ENCODE data around the gene MGMT.

MGMT gene

DNA sequence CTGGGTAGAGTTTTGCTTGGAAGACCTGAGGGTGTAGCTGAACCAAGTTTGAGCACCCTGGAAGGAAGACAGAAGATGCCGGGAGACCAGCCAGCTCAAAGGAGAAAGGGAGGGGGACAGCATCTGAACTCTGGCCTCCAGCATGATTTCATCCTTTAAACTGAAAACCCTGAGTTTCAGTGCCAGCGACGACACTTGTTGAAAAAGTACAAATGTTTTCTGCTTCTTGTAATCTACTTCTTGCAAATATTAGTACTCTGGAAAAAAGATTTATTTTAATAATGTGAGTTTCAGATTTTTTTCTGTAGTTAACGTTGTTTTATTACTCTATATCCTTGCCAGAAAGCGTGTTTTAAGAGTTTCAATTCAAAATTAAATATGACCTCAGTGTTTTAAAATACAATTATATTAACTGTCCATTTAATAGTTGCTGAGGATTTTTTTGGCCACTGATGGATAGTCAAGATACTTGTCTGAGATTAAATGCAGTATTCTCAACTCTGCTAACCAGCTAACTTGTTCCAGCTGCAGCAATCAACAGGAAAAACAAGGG lies 227.7 kb downstream of the MGMT start:
- DNase-seq = peak; percentile 92

DNA sequence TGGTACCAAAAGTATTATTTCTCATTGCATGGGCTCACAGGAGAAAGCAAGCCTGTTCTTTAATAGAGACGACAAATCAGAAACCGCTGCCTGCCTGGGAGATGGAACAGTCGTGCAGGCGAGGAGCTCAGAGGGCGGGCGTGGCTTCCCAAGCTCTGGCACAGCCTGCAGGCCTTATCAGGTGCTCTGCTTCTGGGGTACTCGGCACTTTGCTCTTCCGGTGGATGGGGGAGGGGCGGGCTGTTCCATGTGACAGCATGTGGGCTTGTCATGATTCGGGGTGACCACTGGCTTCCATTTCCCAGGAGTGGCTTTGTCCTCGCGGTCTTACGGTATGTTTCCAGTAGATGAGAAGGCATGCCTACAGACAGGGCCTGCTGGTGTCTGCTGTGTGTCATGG lies 228.6 kb downstream of the MGMT start:
- no peak for DNase-seq

DNA sequence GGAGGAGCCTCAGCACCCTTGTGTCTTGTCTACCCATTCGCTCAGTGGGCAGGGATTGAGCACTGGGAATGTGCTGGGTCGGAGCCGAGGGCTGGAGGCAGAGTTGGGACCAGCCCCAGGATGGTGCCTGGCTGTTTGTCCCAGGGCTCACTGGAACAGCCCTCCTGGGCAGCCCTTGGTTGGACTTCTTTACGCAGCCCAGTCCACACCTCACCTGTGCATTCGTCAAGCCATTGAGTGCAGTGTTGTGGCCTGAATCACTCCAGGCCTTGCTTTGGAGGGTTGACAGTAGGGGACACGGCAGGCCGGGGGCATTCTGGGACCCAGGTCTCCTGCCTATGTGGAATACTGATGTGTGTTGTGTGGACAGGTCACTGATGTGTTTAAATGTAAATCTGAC lies 229.6 kb downstream of the MGMT start:
- no peak for DNase-seq

DNA sequence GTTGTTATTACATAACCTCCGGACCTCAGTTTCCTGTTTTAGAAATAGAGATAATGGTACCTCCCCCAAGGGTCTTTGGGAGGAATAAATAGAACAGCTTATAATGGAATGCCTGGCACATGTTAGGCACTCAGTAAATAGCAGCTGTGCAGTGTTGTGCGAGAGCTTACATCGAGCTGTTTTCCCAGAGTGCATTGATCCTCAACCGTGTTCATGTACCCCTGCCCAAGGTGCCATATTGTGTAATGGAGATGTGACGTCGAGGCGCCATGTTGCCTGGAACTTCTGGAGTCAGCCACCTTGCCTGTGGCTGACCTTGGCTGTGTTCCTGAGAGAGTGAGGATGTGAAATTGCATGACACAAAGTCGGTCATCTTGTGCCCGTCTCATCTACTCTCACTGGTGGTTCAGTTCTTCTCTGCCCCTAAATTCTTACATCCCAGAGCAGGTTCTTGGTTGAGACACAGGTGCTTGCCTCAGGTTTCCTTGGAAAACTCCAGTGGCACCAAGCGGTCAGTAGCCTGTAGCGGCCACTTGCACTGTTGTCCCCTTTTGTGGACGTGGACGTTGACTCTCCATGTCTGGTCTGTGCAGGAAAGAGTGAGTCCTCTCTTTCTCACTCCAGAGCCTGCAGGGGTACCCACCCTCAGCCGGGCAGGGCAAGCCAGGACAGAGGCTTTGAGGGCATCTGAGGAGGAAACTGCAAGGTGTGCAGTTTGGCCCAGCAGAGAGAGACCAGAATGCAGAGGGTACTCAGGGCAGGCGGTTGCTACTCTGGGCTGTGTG lies 230.6 kb downstream of the MGMT start:
- DNase-seq = no peak

DNA sequence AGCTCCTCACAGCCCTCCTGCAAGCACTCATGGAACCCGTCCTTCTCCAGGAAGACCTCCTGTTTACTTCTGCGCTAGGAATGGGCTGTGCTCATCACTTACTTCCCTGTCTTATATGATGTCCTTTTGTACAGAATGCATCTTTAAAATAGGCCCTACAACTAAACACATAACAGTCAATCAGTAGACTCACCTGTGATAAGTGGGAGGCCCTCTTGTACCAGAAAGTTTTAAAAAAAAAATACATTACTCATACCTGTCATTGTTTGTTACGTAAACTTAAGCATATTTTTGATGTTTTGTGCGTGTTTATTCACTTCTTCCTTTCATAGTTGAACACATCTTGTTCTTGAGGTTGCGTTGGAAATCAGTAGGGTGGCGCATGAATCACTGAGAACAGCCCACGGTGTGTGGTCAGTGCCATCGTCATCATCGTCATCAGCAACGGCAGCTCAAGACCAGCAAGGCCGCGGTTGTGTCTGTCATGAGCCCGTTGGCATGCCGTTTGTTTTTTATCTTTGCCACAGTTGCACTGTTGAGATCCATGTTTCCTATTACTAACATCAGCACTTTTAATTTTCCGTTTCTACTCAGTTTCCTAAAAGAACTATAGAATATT lies 232.8 kb downstream of the MGMT start:
- DNase-seq = no peak

DNA sequence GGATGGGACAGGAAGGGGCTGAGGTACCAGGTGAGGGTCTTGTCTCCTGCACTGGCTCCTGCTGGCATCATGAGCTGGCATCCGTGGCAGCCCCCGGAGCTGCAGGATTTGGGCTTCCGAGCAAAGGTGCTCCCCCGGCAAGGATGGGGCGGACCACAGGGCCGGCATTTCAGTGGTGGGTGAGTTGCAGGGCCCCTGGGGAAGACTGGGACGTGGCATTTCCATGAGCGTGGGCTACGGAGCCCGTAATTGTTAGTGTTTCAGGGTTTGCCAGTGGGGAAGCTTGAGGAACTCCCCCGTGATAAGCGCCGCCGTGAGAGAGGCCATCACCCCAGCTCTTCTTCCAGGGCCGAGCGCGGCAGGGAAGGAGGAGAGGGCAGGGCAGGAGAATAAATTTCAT lies 235.6 kb downstream of the MGMT start:
- DNase-seq = no peak

DNA sequence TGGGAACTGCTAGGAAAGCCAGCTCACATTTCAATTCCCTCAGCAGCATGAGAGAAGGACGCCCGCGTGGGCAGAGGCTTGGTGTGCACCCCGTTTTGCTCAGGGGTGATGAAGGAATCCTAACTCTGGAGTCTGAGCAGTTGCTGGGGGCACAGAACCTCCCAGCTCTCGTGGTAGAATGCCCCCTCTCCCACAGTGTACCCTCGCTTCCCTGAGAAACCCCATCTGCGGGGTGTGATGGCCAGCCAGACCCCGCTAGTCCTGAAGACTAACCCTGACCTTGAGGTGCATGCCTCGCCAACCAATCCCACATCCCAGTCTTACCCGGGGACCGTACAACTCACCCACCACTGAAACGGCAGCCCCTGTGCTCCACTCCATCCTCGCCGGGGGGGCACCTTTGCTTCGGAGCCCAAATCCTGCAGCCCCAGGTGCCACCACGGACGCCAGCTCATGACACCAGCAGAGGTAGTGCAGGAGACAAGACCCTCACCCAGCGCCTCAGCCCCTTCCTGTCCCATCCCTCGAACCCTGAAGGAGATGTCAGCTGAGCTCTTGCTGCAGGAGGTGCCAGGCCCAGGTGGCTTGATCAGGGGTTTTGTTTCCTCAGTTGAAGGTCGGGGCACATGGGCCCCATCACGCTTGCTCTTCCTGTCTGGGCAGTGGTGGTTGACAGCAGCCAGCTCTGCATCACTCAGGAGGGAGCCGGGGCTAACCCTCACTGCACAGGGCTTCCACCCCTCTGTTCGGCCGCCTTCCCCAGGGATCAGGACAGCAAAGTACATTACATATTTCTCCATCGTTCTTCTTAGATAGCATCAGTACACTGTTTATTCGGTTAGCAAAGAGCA lies 236.5 kb downstream of the MGMT start:
- no peak for DNase-seq

DNA sequence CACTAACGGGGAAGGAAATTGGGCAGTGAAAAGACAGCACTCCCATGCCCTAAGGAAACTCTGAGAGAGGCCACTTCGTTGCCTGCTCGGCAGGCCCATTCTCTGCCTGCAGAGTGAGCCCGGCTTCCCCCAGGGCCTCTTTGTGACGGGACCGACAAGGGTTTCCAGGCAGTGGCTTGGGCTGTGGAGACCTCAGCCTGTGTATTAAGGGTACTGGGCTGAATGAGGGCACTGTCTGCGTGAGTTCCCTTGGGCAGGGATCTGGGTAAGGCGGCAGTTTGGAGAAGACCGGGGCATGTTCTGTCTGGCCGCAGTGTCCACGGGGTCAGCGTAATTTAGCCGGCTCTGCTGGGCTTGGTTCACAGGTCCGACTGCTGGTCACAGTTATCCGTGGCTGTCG lies 237.2 kb downstream of the MGMT start:
- DNase-seq = no peak

DNA sequence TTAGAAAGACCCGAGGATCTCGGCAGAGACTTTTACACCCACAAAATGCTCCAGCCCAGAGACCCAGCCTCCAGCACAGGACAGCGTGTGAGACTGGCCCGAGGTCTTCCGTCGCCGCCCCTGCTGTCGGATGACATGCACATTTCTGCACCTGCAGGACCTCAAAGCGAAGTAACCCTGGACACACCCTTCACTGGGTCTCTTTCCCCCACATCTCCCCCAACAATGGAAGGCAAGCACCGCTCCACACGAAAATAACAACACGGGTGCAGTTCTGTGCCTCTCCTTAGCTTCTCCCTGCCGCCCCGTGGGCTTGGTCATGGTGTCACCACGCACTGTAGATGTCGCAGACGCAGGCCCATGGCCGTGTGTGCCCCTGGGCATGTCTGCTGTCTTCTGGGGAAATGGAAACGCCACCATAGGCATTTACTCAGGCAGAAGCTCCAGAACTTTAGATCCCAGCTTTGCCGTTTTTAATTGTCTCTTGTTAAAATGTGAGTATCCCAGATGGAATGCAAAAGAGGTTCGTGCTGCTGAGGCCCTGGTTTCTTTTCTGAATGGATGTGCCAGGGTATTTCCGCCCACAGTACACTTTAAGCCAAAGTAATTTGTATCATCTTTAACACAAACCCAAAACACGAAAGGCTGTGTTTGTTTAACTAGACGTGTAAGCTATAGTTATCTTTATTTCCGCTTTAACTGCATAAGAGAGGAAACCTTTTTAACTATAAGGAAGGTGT lies 237.9 kb downstream of the MGMT start:
- DNase-seq = no peak

DNA sequence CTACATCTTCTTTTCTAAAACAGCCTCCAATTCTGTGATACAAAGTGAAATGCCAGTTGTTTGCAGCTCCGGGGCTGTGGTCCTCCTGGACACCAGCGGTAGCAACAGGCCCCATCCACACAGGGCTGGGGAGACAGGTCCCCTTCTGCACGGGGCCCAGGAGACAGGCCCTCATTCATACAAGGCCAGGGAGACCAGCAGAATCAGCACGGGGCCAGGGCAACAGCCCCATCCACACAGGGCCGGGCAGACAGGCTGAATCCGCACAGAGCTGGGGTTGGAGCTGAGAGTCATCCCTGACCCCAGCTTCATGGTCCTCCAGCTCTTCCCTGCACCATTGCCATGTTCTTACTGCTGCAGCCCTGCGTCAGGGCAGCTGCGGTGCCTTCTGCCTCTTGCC lies 238.6 kb downstream of the MGMT start:
- DNase-seq = no peak

DNA sequence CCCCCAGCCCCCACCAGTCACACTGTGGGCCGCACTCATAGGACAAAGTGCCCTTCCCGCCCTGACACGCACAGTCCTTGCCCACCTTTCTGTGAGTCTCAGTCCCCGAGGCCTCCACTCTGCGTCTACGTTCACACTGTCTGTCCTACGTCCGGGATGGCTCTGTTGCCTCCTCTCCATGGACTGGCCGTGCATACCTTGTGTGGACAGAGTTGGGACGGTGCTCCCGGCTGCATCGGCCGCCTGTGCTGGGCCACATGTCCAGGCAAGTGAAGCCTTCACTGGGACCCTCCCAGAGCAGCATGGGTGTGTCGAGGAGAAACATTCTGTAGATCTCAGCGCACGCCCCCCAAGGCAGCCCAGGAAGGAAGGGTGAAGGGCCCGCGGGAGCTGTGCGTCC lies 239.0 kb downstream of the MGMT start:
- no peak for DNase-seq

DNA sequence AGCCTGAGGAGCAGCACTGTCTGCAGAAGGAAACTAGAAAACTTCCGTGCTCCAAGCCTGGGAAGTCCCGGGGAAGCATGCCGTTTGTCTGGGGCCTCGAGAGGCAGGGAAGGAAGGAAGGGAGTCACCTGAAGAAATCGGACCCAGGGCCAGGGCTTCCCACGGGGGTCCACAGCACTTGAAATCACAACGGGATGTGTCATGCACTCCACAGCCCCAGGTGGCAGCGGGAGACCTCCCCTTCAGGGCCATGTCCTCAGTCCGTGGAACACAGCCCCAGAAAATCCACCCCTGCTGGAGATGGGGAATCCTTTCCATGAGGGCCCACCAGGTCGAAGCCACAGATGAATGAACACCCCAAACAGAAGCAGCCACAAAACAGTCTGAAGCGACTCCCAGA lies 239.5 kb downstream of the MGMT start:
- no peak for DNase-seq

DNA sequence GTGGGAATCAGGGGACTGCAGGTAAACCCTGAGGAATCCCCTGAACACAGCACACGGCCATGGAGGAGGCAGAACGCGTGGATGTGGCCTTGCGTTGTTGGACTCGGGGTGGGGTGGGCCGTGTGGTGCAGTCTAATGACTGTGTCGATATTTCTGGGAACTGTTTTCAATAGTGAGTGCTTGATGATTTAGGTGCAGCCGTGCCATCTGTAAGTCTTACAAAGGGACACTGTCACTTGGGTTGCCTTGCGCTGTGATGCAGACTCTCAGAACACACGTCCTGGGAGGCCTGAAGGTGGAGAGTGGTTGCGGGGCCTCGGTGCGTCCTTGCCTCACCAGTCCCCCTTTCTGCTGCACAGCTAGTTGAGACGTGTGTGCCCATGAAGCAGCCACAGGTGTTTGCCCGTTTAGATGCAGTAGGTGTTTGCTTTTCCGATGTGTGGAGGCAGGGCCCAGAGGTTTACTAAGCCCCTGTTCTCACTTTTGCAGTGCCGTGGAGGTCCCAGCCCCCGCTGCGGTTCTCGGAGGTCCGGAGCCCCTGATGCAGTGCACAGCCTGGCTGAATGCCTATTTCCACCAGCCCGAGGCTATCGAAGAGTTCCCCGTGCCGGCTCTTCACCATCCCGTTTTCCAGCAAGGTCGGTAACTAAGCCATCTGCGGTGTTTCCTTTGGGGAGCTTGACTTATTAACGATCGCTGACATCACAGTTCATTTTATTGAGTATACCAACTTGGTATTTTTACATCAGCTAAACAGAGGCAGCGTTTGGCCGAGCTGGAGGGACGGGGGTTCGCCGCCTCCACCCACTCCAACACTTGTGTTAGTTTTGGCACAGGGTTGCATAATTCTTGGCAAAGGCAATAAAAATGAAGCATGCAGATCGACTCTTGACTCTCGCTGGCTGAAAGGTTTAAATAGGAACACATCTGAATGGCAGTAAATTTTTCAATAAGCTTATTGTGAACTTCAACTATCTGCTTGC lies 240.7 kb downstream of the MGMT start:
- peak; percentile 85 for DNase-seq

DNA sequence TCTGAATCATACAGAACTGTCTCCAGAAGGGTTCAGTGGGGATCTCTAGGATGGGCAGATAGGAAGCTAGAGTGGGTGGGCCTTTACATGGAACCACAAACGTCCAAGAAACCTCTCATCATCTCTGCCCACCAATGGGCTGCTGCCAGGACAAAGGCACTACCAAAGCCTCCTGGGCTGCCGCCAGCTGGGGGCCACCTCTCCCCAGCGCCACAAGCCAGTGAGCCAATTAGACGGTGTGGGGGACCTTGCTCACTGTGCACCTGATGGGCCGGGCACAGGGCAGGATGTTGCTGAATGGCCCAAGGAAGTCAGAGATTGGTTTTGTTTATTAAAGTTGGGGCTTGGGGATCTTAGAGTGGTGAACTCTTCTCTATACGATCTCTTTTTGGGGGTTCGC lies 242.1 kb downstream of the MGMT start:
- no peak for DNase-seq

DNA sequence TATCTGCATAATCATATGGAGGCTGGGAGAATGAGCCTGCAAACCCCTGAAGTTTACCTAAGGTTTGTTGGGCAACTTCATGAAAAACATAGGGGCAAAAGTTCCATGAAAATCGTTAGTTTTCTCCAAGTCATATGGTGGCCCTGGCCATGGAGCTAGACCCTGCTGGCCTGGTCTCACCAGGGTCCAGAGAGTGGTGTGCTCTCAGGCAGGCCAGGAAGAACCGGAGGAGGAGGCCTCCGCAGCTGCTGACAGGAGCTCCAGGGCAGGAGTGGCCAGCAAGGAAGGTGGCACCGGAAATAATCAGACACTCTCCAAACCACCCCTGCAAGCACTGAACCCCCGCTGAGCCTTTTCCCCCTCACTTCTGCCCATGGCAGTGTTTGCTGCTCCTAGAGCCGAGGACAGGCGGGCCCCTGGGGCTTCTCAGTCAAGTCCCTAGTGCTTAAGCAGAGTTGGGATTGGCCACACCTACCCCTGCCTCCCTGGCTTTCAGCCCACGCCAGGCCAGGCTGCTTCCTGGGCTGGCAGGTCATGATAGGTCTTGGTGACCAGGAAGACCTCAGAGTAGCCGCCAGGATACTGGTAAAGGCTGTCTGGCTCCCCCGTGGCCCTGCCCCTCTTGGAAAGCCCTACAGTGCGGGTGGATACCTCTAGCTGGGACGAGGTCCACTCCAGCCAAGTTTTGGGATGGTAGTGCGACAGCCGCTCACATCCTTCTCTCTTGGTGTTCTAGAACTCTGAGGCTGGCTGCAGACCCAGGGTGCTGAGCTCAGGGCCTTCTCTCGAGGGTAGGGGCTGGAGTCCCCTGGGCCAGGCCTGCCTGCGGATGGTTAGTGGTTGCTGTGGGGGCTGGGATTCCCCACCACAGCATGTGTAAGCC lies 242.8 kb downstream of the MGMT start:
- DNase-seq = no peak

DNA sequence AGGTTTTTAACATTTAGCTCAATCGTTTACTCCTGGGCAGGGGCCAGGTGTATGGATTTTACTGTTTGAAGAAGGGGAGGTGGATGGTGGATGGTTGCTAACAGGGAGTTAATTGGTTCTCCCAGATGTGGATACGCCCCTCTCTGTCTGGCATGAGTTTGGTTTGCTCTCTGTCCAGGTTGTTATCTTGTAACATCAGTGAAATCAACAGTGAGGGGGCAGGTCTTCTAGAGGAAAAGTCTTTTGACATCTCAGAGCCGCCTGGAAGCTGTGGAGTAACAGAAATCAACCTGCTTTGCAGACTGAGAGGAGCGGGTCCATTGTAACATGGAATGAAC lies 243.4 kb downstream of the MGMT start:
- DNase-seq = no peak

DNA sequence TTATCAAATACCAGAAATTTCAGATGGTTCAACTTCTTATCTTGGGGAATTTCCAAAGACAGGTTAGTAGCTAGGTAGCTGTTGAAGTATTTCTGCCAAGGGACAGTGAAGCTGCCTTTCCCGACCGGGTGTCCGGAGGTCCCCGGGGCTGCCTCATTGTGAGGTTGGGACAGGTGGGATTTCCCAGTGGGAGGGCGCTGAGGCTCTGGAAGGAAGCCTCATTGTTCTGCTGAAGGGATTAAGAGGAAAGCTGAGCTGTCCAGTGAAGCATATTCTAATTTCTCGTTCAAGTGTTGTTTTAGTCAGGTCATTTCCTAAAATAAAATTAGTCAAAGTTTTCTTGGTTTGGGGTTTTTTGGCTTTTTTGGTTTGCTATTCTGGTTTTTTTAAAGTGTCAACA lies 244.2 kb downstream of the MGMT start:
- no peak for DNase-seq

DNA sequence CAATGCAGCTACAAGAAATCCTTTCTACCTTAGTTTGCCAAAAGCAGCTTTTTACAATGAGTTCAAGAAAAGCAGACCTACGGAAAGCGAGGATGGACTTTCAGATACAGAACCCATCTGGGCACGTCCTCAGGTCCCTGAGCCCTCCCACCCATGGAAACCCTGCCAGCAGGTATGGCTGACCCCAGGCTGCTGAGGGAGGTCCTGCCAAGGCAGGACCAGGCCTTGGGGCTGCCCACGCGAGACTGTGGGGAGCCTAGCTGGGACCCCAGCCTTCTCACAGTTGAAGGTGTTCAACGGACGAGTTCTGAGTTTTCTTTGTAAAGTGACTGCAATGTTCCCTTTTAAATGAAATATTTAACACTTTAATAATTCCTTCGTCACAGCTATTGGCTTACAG lies 245.0 kb downstream of the MGMT start:
- DNase-seq = no peak

DNA sequence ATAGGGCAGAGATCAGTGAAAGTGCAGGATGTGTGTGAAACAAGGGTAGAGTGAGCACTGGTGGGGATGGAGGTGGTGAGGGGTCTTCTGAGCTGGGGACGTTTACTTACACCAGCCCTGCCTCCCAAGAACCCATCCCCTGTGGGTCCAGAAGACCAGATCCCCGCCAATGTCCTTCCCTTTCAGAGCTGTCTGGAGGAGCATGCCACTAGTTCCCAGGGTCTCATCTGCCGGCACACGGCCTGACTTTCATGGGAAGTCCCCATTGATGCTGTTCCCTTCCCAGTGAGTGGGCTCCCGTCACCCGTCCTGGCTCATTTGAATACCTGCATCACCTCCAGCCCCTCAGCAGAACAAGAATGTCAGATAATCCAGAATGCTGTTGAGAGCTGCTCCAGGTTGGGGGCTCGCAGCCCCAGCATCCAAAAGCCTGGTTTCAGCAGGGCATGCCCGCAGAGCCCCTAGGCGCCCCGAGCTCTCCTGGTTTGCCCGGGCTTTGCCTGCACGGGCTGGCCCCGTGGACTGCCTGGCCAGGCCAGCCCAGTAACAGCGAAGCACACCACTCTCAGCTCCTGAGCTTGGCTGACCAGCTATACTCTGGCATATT lies 246.7 kb downstream of the MGMT start:
- DNase-seq = no peak

DNA sequence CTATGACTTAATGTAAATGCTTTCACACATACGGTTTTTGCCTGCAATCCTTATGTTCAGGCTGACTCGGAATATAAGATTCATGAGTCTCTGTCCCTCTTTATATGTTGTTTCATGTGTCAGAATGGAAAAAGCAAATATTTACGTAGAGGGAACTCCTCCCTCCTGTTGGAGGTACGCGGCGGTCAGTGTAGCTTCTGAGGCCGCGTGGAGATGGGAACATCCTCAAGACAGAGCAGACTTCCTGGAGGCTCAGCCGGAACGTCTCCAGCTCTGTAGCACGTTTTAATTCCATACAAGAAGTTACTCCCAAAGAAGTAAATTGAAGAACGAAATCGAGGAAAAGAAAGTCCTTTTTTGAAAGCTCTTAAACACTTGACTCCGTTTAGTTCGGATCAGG lies 248.8 kb downstream of the MGMT start:
- no peak for DNase-seq

Measured in left hindlimb (tissue), 1 donor.